Measurements from ENCODE around the gene C8G. TPM values are rescaled to one million over a fixed set of nuclear protein-coding genes. Genes with fewer than 3 reads are reported as not detected.
A peak's percentile ranks its signal among the peaks of the same experiment; 100 is the strongest.

C8G gene
- total RNA-seq, 1 donor from 2014 or later, result 3.4 TPM

- intact Hi-C loops (cut with micrococcal nuclease), result no loop called here
Measured at GRCh38 chr9:136950656-136951276, 5.7 kb downstream of the C8G start.

GRCh38 chr9:136951541-136952320 lies 6.7 kb downstream of the C8G start, which contains the start of gene LCN12:
Gene LCN12 (plus strand): TSS chr9:136952273. CDS start chr9:136952328, 55 bp downstream.
- H3K27ac Mint-ChIP-seq, result no peak within 1 kb of the TSS
- CTCF ChIA-PET, result interaction anchor here (0.9 kb wide), 1 partner anchor 20 kb away, joined by 3 read pairs; no protein-coding TSS in a partner anchor

More at GRCh38 chr9:136950656-136951276, 5.7 kb downstream of the C8G start:
- ChIA-PET POLR2A (interaction anchor here (0.7 to 1.3 kb wide), 2 partner anchors 48 to 84 kb away, joined by 3 to 4 read pairs; no protein-coding TSS in a partner anchor), CTCF (interaction anchor here (0.9 kb wide), 1 partner anchor 21 kb away, joined by 3 read pairs; no protein-coding TSS in a partner anchor)
- no peak for ATAC-seq (ENCODE audit: low read depth)
- Mint-ChIP-seq H3K36me3 (ENCODE audit: low read depth) (no peaks in the 10 kb centered on the region), H3K27me3 (no peaks in the 10 kb centered on the region), H3K4me1 (peaks cover 5% of the 10 kb centered on the region), H3K9me3 (no peaks in the 10 kb centered on the region), H3K27ac (peak overlapping the region; percentile 86), H3K4me3 (peak overlapping the region; percentile 81)
- no peak for TF ChIP-seq CTCF (IDR thresholded peaks at IDR 0.05)
- no peak for DNase-seq

GRCh38 chr9:136952321-136952850 lies 7.3 kb downstream of the C8G start:
- ChIA-PET POLR2A (no interaction called here), CTCF (no interaction called here)
- H3K4me3 Mint-ChIP-seq, result no peak overlapping the region
- no peaks in the 10 kb centered on the region for H3K9me3 Mint-ChIP-seq
- no peaks in the 10 kb centered on the region for H3K27me3 Mint-ChIP-seq
- DNase-seq, result no peak
- H3K4me1 Mint-ChIP-seq, result peaks cover 5% of the 10 kb centered on the region
- no peak for ATAC-seq (ENCODE audit: low read depth)
- no peaks in the 10 kb centered on the region for H3K36me3 Mint-ChIP-seq (ENCODE audit: low read depth)
- intact Hi-C loops (cut with micrococcal nuclease), result no loop called here
- H3K27ac Mint-ChIP-seq, result no peak overlapping the region
- no peak for TF ChIP-seq CTCF (IDR thresholded peaks at IDR 0.05)

More at GRCh38 chr9:136951541-136952320, 6.7 kb downstream of the C8G start, which contains the start of gene LCN12:
- DNase-seq (no peak), ATAC-seq (ENCODE audit: low read depth) (no peak)
- intact Hi-C loops (cut with micrococcal nuclease), result no loop called here
- POLR2A ChIA-PET, result interaction anchor here (0.7 kb wide), 1 partner anchor 49 kb away, joined by 3 read pairs; no protein-coding TSS in a partner anchor
- Mint-ChIP-seq H3K4me3 (no peak within 1 kb of the TSS), H3K27me3 (no peaks in the 10 kb centered on the region), H3K9me3 (no peaks in the 10 kb centered on the region), H3K36me3 (ENCODE audit: low read depth) (no peaks in the 10 kb centered on the region), H3K4me1 (peaks cover 5% of the 10 kb centered on the region)
- TF ChIP-seq CTCF (IDR thresholded peaks at IDR 0.05), result no peak

GRCh38 chr9:136952876-136953770 lies 8.1 kb downstream of the C8G start:
- H3K27ac Mint-ChIP-seq, result no peak overlapping the region
- ChIA-PET CTCF (no interaction called here), POLR2A (no interaction called here)
- peaks cover 5% of the 10 kb centered on the region for H3K4me1 Mint-ChIP-seq
- DNase-seq (no peak), ATAC-seq (ENCODE audit: low read depth) (no peak)
- intact Hi-C loops (cut with micrococcal nuclease), result no loop called here
- no peaks in the 10 kb centered on the region for H3K36me3 Mint-ChIP-seq (ENCODE audit: low read depth)
- peaks cover under 1% of the 10 kb centered on the region for H3K27me3 Mint-ChIP-seq
- no peaks in the 10 kb centered on the region for H3K9me3 Mint-ChIP-seq
- no peak for TF ChIP-seq CTCF (IDR thresholded peaks at IDR 0.05)
- no peak overlapping the region for H3K4me3 Mint-ChIP-seq
